GM12892 (cell line): ENCODE results near the gene MOK.

ENCODE experiments used
- POLR2A ChIP-seq: IDR thresholded peaks from 2 replicates; pipeline ENCODE4 v1.6.1; 2011; ENCODE audit warnings: low read depth, low read length, control low read depth
- TAF1 ChIP-seq: IDR thresholded peaks from 2 replicates; pipeline ENCODE4 v1.6.1; 2011; ENCODE audit warnings: low read depth, mild to moderate bottlenecking, control low read depth, low read length, borderline replicate concordance

DNA sequence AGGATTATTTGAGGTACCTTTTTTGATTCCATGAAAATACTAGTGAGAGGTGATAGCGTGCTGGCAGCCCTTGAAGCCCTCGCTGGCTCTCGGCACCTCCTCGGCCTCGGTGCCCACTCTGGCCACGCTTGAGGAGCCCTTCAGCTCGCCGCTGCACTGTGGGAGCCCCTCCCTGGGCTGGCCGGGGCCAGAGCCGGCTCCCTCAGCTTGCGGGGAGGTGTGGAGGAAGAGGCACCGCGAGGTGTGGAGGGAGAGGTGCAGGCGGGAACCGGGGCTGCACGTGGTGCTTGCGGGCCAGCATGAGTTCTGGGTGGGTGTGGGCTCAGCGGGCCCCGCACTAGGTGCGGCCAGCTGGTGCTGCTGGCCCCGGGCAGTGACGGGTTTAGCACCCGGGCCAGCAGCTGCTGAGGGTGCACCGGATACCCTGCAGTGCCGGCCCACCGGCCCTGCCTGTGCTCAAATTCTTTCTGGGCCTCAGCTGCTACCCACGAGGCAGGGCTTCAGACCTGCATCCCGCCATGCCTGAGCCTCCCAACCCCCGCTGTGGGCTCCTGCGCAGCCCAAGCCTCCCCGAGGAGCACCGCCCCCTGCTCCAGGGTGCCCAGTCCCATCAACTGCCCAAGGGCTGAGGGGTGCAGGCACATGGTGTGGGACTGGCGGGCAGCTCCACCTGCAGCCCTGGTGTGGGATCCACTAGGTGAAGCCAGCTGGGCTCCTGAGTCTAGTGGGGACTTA is 7.4 kb downstream of the MOK start:
- TF ChIP-seq POLR2A, result no peak
- TF ChIP-seq TAF1, result no peak
